Endothelial cell of umbilical vein (primary cell): ENCODE data around the gene HYOU1. TPM values are rescaled to one million over a fixed set of nuclear protein-coding genes. Genes with fewer than 3 reads are reported as not detected.

Experiments
- BruUV-seq: library from RNA; stranded (reverse); fragments of 400-500 nt; replicated peaks from 2 replicates; lab custom pipeline; 2021; lab: Mats Ljungman, UMichigan
- CTCF ChIA-PET: fragments of 300-600, 350-600 bp; sonication (Branson Sonifier 250); formaldehyde crosslinking; loops from one replicate; lab custom pipeline; 2021; ENCODE audit warnings: antibody characterized with exemption, inconsistent platforms; lab: Charles Lee
- POLR2A ChIA-PET: fragments of 300-600, 350-600 bp; sonication (Branson Sonifier 250); formaldehyde crosslinking; loops from one replicate; lab custom pipeline; 2021; ENCODE audit warnings: antibody characterized with exemption, inconsistent platforms; lab: Charles Lee
- DNase-seq: peaks from one replicate; pipeline ENCODE4 v3.0.0-alpha.2; 2011; ENCODE audit warnings: low read depth, low spot score
- FAIRE-seq: peaks from 2 replicates; lab custom pipeline; 2011; peaks lifted over from hg19 to GRCh38; lab: Jason Lieb, UNC
- H2AFZ ChIP-seq: 2 replicates; pipeline ENCODE4 v1.6.0; 2012; ENCODE audit warnings: low read depth, low read length, control low read depth, inconsistent platforms
- H3K27ac ChIP-seq: 2 replicates; pipeline ENCODE4 v1.5.1; 2011; ENCODE audit warnings: low read depth, mild to moderate bottlenecking, control low read depth, low read length, moderate library complexity; ENCODE audit not compliant: insufficient read depth
- H3K27me3 ChIP-seq, 2 experiments: 2 replicates each; pipeline versions ENCODE4 v1.6.0 to v1.6.1; 2011; ENCODE audit warnings: low read length in 2 of 2, mixed read lengths in 1 of 2; ENCODE audit not compliant: control insufficient read depth in 2 of 2, insufficient read depth in 2 of 2
- H3K36me3 ChIP-seq, 2 experiments: 2 replicates in 1 of 2; 3 replicates in 1 of 2; pipeline ENCODE4 v1.5.1; 2011; ENCODE audit warnings: low read length in 2 of 2, mild to moderate bottlenecking in 1 of 2, moderate library complexity in 1 of 2; ENCODE audit not compliant: control insufficient read depth in 2 of 2, insufficient read depth in 2 of 2; ENCODE audit errors: extremely low read depth in 1 of 2
- H3K4me1 ChIP-seq: 3 replicates; pipeline ENCODE4 v1.5.1; 2011; ENCODE audit warnings: mild to moderate bottlenecking, low read length; ENCODE audit not compliant: control insufficient read depth, insufficient read depth; ENCODE audit errors: extremely low read depth
- H3K4me2 ChIP-seq: 2 replicates; pipeline ENCODE4 v1.6.1; 2011; ENCODE audit warnings: low read length, control low read depth, mixed read lengths; ENCODE audit not compliant: insufficient read depth
- H3K4me3 ChIP-seq, 3 experiments: fragments of 200-600 bp in 1 of 3; sonication (generic), shearing (Covaris generic) in 1 of 3; replicated peaks in 1 of 3; 2 replicates each; pipeline ENCODE4 v1.5.1; 2011 to 2016; ENCODE audit warnings: control low read depth in 3 of 3, low read length in 3 of 3, mild to moderate bottlenecking in 2 of 3, inconsistent platforms in 1 of 3, low read depth in 1 of 3, moderate library complexity in 1 of 3; ENCODE audit not compliant: insufficient read depth in 1 of 3
- H3K79me2 ChIP-seq: 2 replicates; pipeline ENCODE4 v1.6.0; 2012; ENCODE audit warnings: low read length, inconsistent platforms; ENCODE audit not compliant: control insufficient read depth, insufficient read depth
- H3K9ac ChIP-seq: replicated peaks from 2 replicates; pipeline ENCODE3; 2011; ENCODE audit warnings: low read length, control low read depth; ENCODE audit not compliant: insufficient read depth; ENCODE audit errors: extremely low read depth
- H3K9me1 ChIP-seq: replicated peaks from 3 replicates; pipeline ENCODE4 v1.6.0; 2011; ENCODE audit warnings: mild to moderate bottlenecking, low read length; ENCODE audit not compliant: control insufficient read depth, insufficient read depth; ENCODE audit errors: extremely low read depth
- H3K9me3 ChIP-seq: replicated peaks from 2 replicates; pipeline ENCODE4 v1.5.1; 2012; ENCODE audit warnings: low read length, inconsistent platforms; ENCODE audit not compliant: control insufficient read depth, insufficient read depth
- H4K20me1 ChIP-seq: replicated peaks from 2 replicates; pipeline ENCODE3; 2011; ENCODE audit warnings: mild to moderate bottlenecking, low read length; ENCODE audit not compliant: control insufficient read depth, insufficient read depth; ENCODE audit errors: extremely low read depth
- EZH2 ChIP-seq: IDR thresholded peaks from 2 replicates; pipeline ENCODE4 v1.6.1; 2012; ENCODE audit warnings: borderline replicate concordance, low read depth, mild to moderate bottlenecking, moderate library complexity, low read length, inconsistent platforms; ENCODE audit not compliant: severe bottlenecking
- FOS ChIP-seq: IDR thresholded peaks from 2 replicates; pipeline ENCODE4 v1.6.1; 2011; ENCODE audit warnings: mild to moderate bottlenecking, low read length, moderate library complexity, borderline replicate concordance; ENCODE audit not compliant: insufficient read depth
- GATA2 ChIP-seq: IDR thresholded peaks from 2 replicates; pipeline ENCODE4 v1.7.0; 2011; ENCODE audit warnings: low read depth, mild to moderate bottlenecking, moderate library complexity, mixed read lengths, low read length; ENCODE audit not compliant: insufficient read length, insufficient read depth
- JUN ChIP-seq: IDR thresholded peaks from 2 replicates; pipeline ENCODE4 v1.6.1; 2011; ENCODE audit warnings: borderline replicate concordance, low read depth; ENCODE audit not compliant: insufficient read length, insufficient read depth
- MAX ChIP-seq: IDR thresholded peaks from 2 replicates; pipeline ENCODE4 v1.6.1; 2011; ENCODE audit not compliant: insufficient read depth, insufficient read length
- MYC ChIP-seq: IDR thresholded peaks from one replicate; pipeline ENCODE4 v1.6.1; 2011; ENCODE audit warnings: mild to moderate bottlenecking, low read depth, low read length
- POLR2A ChIP-seq: IDR thresholded peaks from 2 replicates; pipeline ENCODE4 v1.6.1; 2012; ENCODE audit warnings: low read depth, mild to moderate bottlenecking, control low read depth, low read length
- POLR2AphosphoS5 ChIP-seq: IDR thresholded peaks from 2 replicates; pipeline ENCODE4 v1.6.1; 2012; ENCODE audit warnings: low read depth, mild to moderate bottlenecking, control low read depth, low read length, moderate library complexity; ENCODE audit not compliant: insufficient read depth
- dilution Hi-C: fragments of 300-500 bp; cut with MboI; formaldehyde crosslinking; loops from one replicate; pipeline ENCODE4 v1.15.0; 2019; ENCODE audit warnings: low sequenced_read_pairs; ENCODE audit not compliant: extremely low pct_ligation_motif_present
- intact Hi-C: fragments of 100-400 bp; cut with micrococcal nuclease; formaldehyde crosslinking; loops from one replicate; pipeline ENCODE4 v1.10.0; 2022
- polyA plus RNA-seq, 4 experiments: library from polyadenylated mRNA; depleted of rRNA in 3 of 4; stranded (reverse) in 3 of 4; unstranded in 1 of 4; fragments of >200 nt; gene quantifications; 2 replicates each; pipeline versions ENCODE4 v1.2.1 to v1.2.3, GENCODE V29; 2011 to 2012; ENCODE audit warnings: missing spikeins in 1 of 4
- total RNA-seq: library from RNA; stranded (reverse); gene quantifications from 2 replicates; pipeline ENCODE4 v1.2.3, GENCODE V29; 2021
- TF ChIP-seq, protein P1 (sequence below), 2 donors: IDR thresholded peaks; 1 replicate in 1 of 2; 2 replicates in 1 of 2; pipeline ENCODE4 v1.5.1; 2011; ENCODE audit warnings: low read length in 2 of 2, mild to moderate bottlenecking in 2 of 2, moderate library complexity in 2 of 2, control low read depth in 1 of 2, inconsistent platforms in 1 of 2, low read depth in 1 of 2; ENCODE audit not compliant: insufficient read depth in 1 of 2; ENCODE audit errors: extremely low read depth in 1 of 2

Gene HYOU1
- total and polyA plus RNA-seq, 2 donors (not counting 3 experiments of a cell fraction or from before 2014, with no cell fraction given) = 302 to 318 TPM

DNA sequence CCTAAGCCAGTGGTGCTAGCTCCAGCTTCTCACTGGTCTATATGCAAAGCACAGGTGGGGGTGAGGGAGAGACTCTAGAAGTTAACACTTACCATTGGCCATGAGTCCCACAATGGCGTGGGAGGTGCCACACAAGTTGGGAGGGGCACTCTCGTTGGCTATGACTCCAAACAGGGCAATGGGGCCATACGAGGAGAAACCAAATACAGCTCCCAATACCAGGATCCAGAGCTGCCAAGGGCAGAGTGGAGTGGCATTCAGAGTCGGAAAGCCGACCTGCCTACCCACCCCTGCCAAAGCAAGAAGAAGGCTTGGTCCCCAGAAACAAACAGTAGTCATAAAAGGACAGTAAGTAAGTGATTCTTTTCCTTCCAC lies 31.9 kb downstream of the HYOU1 start:
- Histone ChIP-seq H3K9me3 (no peaks in the 10 kb centered on the region), H3K27ac (no peak overlapping the region), H3K9ac (no peak overlapping the region), H4K20me1 (no peaks in the 10 kb centered on the region), H3K36me3 (peaks cover 6 to 19% of the 10 kb centered on the region in 2 experiments), H3K4me1 (peaks cover 18% of the 10 kb centered on the region), H3K27me3 (no peaks in the 10 kb centered on the region), H3K79me2 (peaks cover 5% of the 10 kb centered on the region), H3K4me3 (no peak overlapping the region), H2AFZ (no peak overlapping the region), H3K9me1 (no peaks in the 10 kb centered on the region), H3K4me2 (no peak overlapping the region)
- DNase-seq (no peak), FAIRE-seq (no peak)
- no TSS peak for BruUV-seq
- CTCF ChIA-PET = interaction anchor here (1.0 kb wide), 1 partner anchor 313 kb away, joined by 3 read pairs; no protein-coding TSS in a partner anchor
- dilution Hi-C loops = no loop called here
- intact Hi-C loops = no loop called here
- POLR2A ChIA-PET = no interaction called here
- TF ChIP-seq FOS (no peak), MAX (no peak), MYC (no peak), JUN (no peak), POLR2AphosphoS5 (no peak), GATA2 (no peak), POLR2A (no peak), EZH2 (no peak)
- TF ChIP-seq, protein P1, sequence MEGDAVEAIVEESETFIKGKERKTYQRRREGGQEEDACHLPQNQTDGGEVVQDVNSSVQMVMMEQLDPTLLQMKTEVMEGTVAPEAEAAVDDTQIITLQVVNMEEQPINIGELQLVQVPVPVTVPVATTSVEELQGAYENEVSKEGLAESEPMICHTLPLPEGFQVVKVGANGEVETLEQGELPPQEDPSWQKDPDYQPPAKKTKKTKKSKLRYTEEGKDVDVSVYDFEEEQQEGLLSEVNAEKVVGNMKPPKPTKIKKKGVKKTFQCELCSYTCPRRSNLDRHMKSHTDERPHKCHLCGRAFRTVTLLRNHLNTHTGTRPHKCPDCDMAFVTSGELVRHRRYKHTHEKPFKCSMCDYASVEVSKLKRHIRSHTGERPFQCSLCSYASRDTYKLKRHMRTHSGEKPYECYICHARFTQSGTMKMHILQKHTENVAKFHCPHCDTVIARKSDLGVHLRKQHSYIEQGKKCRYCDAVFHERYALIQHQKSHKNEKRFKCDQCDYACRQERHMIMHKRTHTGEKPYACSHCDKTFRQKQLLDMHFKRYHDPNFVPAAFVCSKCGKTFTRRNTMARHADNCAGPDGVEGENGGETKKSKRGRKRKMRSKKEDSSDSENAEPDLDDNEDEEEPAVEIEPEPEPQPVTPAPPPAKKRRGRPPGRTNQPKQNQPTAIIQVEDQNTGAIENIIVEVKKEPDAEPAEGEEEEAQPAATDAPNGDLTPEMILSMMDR (IDR thresholded peaks at IDR 0.05; ENCODE audit: extremely low read depth in 1 of 2, insufficient read depth in 1 of 2, low read depth in 1 of 2, low read length in 2 of 2) = no peak
